Measurements from ENCODE around the gene UTP3.

DNA sequence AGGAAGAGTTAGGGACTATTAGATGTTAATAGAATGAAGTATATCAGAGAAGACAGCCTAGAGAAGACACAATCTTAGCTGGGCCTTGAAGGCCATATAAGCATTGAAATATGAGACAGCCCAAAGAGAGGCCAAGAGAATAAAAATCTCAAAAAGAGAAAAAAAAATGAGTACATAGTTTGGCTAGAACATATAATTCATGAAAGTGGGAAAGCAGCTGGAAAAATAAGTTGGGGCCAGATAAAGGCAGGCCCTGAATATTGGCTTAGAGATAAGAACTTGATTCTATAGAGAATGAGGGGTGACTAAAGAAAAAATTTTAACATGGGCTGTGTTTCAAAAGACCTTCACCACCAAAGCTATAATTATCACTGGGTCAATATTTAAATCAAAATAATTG lies 7.4 kb upstream of the UTP3 start:
- no peak for TF ChIP-seq CTCF (IDR thresholded peaks at IDR 0.05; ENCODE audit: low read depth, low read length, poor library complexity, severe bottlenecking)
- no peak for TF ChIP-seq EZH2phosphoT487 (IDR thresholded peaks at IDR 0.05; ENCODE audit: borderline replicate concordance, low read length)
